ENCODE results near the gene TRABD2B. TPM values are rescaled to one million over a fixed set of nuclear protein-coding genes. Genes with fewer than 3 reads are reported as not detected.

The TRABD2B gene
- polyA plus RNA-seq, 1 of the 3 experiments (the other 2 are of a cell fraction): 0.03 TPM

- Histone ChIP-seq H3K9ac (no peak overlapping the region), H4K20me1 (ENCODE audit: insufficient read depth) (no peaks in the 10 kb centered on the region), H3K4me1 (ENCODE audit: control insufficient read depth in 1 of 2, insufficient read depth in 2 of 2, low read depth in 1 of 2, low read length in 1 of 2) (peaks cover 0 to 8% of the 10 kb centered on the region in 2 experiments; a peak in 1 of 4 replicates), H3K27me3 (ENCODE audit: insufficient read depth) (no peaks in the 10 kb centered on the region), H2AFZ (ENCODE audit: low read depth) (no peak overlapping the region), H3K79me2 (ENCODE audit: insufficient read depth) (no peaks in the 10 kb centered on the region), H3K4me2 (no peak overlapping the region), H3F3A (replicated peaks; ENCODE audit: insufficient read depth) (no peaks in the 10 kb centered on the region), H3K4me3 (ENCODE audit: low read depth in 2 of 2, low read length in 1 of 2) (no peak overlapping the region), H3K9me2 (no peaks in the 10 kb centered on the region), H3K36me3 (replicated peaks in 1 of 2; ENCODE audit: control insufficient read depth in 1 of 2, insufficient read depth in 2 of 2, low read length in 1 of 2) (no peaks in the 10 kb centered on the region), H3K27ac (ENCODE audit: low read depth in 2 of 2, low read length in 1 of 2) (no peak overlapping the region), H3K9me3 (no peaks in the 10 kb centered on the region)
- 63% methylated on average over 3 of the region's 3 CpGs for WGBS (ENCODE audit: low lambda C conversion rate)
- TF ChIP-seq POLR2AphosphoS5 (IDR thresholded peaks at IDR 0.05; ENCODE audit: low read depth, low read length): no peak
- TF ChIP-seq ELF1 (IDR thresholded peaks at IDR 0.05): no peak
- no peak for TF ChIP-seq YY1 (IDR thresholded peaks at IDR 0.05; ENCODE audit: low read depth)
- ChIA-PET CTCF (interaction anchor here (1.8 kb wide), 1 partner anchor 29 kb away, joined by 5 read pairs; the partner anchor contains the start of gene TRABD2B), POLR2A (no interaction called here)
- DNase-seq: no peak
Measured at GRCh38 chr1:47968556-47968888, 28.7 kb downstream of the TRABD2B start.

DNA sequence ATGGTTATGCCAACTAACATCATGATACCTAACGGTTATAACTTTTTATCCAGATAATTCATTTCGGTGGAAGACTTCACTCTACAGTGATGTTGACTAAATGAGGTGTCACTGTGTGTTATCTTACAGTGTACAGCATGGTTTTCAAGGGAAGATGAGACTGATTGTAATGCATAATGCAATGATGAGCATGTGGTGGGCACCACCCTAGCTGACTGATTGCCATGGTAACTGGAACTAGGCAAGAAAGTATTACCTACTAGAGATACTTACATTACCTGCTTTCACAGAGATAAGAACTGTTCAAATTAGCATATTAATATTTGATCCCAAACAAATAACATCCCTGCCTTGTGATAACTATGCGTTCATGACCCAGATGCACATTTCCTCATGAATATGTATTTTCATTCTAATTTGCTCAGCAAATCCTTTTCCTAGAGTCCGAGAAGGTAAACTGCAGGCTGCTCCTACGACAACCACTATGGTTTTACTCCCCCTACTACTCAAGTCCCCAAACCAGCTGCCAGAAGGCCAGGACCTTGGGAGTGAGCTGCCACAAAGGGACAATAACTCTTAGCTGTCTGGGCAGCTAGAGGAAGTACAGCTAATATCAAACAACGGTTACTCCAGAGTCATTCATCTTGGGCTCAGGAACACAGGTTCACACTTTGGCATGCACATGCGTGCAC, 29.2 kb downstream of the TRABD2B start:
- TF ChIP-seq, protein P1, sequence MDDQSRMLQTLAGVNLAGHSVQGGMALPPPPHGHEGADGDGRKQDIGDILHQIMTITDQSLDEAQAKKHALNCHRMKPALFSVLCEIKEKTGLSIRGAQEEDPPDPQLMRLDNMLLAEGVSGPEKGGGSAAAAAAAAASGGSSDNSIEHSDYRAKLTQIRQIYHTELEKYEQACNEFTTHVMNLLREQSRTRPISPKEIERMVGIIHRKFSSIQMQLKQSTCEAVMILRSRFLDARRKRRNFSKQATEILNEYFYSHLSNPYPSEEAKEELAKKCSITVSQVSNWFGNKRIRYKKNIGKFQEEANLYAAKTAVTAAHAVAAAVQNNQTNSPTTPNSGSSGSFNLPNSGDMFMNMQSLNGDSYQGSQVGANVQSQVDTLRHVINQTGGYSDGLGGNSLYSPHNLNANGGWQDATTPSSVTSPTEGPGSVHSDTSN (IDR thresholded peaks at IDR 0.05): no peak
- no peak for TF ChIP-seq TEAD4 (IDR thresholded peaks at IDR 0.05; ENCODE audit: borderline replicate concordance, insufficient read depth)
- no peak for TF ChIP-seq RXRA (IDR thresholded peaks at IDR 0.05; ENCODE audit: borderline replicate concordance, low read depth)
- TF ChIP-seq JUND (IDR thresholded peaks at IDR 0.05): no peak
- no peak for TF ChIP-seq YY1 (IDR thresholded peaks at IDR 0.05; ENCODE audit: low read depth)
- TF ChIP-seq MEF2A (IDR thresholded peaks at IDR 0.05; ENCODE audit: borderline replicate concordance, low read depth): no peak
- no peak for TF ChIP-seq RFX5 (IDR thresholded peaks at IDR 0.05; ENCODE audit: low read length)
- no peak for TF ChIP-seq FOXM1 (IDR thresholded peaks at IDR 0.05; ENCODE audit: low read depth)
- TF ChIP-seq USF1 (IDR thresholded peaks at IDR 0.05; ENCODE audit: borderline replicate concordance, low read depth): no peak
- TF ChIP-seq GATA2 (CRISPR knock-in tag; IDR thresholded peaks at IDR 0.05): no peak
- TF ChIP-seq RCOR1 (IDR thresholded peaks at IDR 0.05; ENCODE audit: low read length): no peak
- Histone ChIP-seq H3K4me1 (ENCODE audit: control insufficient read depth in 1 of 2, insufficient read depth in 2 of 2, low read depth in 1 of 2, low read length in 1 of 2) (peaks cover 0 to 8% of the 10 kb centered on the region in 2 experiments; a peak in 1 of 4 replicates), H2AFZ (ENCODE audit: low read depth) (no peak overlapping the region), H3K4me3 (ENCODE audit: low read depth in 2 of 2, low read length in 1 of 2) (no peak overlapping the region), H3K27me3 (ENCODE audit: insufficient read depth) (no peaks in the 10 kb centered on the region), H3K27ac (ENCODE audit: low read depth in 2 of 2, low read length in 1 of 2) (no peak overlapping the region), H3K36me3 (replicated peaks in 1 of 2; ENCODE audit: control insufficient read depth in 1 of 2, insufficient read depth in 2 of 2, low read length in 1 of 2) (no peaks in the 10 kb centered on the region), H4K20me1 (ENCODE audit: insufficient read depth) (no peaks in the 10 kb centered on the region), H3K79me2 (ENCODE audit: insufficient read depth) (no peaks in the 10 kb centered on the region), H3K9me3 (no peaks in the 10 kb centered on the region), H3F3A (replicated peaks; ENCODE audit: insufficient read depth) (no peaks in the 10 kb centered on the region), H3K9me2 (no peaks in the 10 kb centered on the region), H3K9ac (no peak overlapping the region), H3K4me2 (no peak overlapping the region)
- ChIA-PET CTCF (interaction anchor here (1.2 to 1.8 kb wide), 2 partner anchors 16 to 29 kb away, joined by 3 to 5 read pairs; partner anchors contain the start of gene TRABD2B), POLR2A (no interaction called here)
- 77% methylated on average over 7 of the region's 7 CpGs for WGBS (ENCODE audit: low lambda C conversion rate)
- no peak for DNase-seq

Measured in SK-N-SH (cell line).